IPS-15b (cell line): ENCODE results near the gene ALDH16A1.
A peak's percentile ranks its signal among the peaks of the same experiment; 100 is the strongest.

ENCODE experiments used
- H3K27me3 ChIP-seq: one replicate; pipeline ENCODE4 v1.6.1; 2013; ENCODE audit warnings: low read length; ENCODE audit not compliant: control insufficient read depth, insufficient read depth
- H3K36me3 ChIP-seq: one replicate; pipeline ENCODE4 v1.6.1; 2013; ENCODE audit warnings: low read length; ENCODE audit not compliant: control insufficient read depth, insufficient read depth
- H3K4me1 ChIP-seq: one replicate; pipeline ENCODE4 v1.6.1; 2013; ENCODE audit warnings: mild to moderate bottlenecking, low read length; ENCODE audit not compliant: control insufficient read depth, insufficient read depth
- H3K4me3 ChIP-seq: one replicate; pipeline ENCODE4 v1.5.1; 2013; ENCODE audit warnings: low read depth, low read length
- H3K9ac ChIP-seq: one replicate; pipeline ENCODE4 v1.6.1; 2013; ENCODE audit warnings: low read depth, mild to moderate bottlenecking, low read length
- H3K9me3 ChIP-seq: one replicate; pipeline ENCODE4 v1.6.1; 2013; ENCODE audit warnings: mild to moderate bottlenecking, low read length; ENCODE audit not compliant: control insufficient read depth, insufficient read depth

The ALDH16A1 gene

DNA sequence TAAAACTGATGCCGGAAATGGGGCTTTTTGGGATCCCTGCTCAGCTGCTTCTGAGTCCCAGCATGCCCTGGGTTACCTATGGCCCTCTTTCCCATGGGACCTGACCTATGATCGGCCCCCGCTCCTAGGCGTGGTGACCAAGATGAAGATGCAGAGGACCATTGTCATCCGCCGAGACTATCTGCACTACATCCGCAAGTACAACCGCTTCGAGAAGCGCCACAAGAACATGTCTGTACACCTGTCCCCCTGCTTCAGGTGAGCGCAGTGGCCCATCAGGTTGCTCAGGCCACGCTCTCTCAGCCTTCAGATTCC is 44.7 kb downstream of the ALDH16A1 start:
- Histone ChIP-seq H3K4me1 (peaks cover 15% of the 10 kb centered on the region), H3K9me3 (no peaks in the 10 kb centered on the region), H3K36me3 (peaks cover 33% of the 10 kb centered on the region), H3K9ac (no peak overlapping the region), H3K4me3 (peak overlapping the region; percentile 83), H3K27me3 (no peaks in the 10 kb centered on the region)

- Histone ChIP-seq H3K36me3 (peaks cover 33% of the 10 kb centered on the region), H3K4me3 (peak overlapping the region; percentile 13), H3K9ac (peak overlapping the region; percentile 24), H3K4me1 (peaks cover 15% of the 10 kb centered on the region), H3K9me3 (no peaks in the 10 kb centered on the region), H3K27me3 (no peaks in the 10 kb centered on the region)
Observed at GRCh38 chr19:49498475-49498874, 45.5 kb downstream of the ALDH16A1 start.

GRCh38 chr19:49499030-49499670 is 46.1 kb downstream of the ALDH16A1 start:
- Histone ChIP-seq H3K9me3 (no peaks in the 10 kb centered on the region), H3K36me3 (peaks cover 33% of the 10 kb centered on the region), H3K9ac (peak overlapping the region; percentile 24), H3K4me3 (peak overlapping the region; percentile 13), H3K27me3 (no peaks in the 10 kb centered on the region), H3K4me1 (peaks cover 15% of the 10 kb centered on the region)

- H3K9ac ChIP-seq, result no peak overlapping the region
- H3K4me1 ChIP-seq, result peaks cover 6% of the 10 kb centered on the region
- H3K4me3 ChIP-seq, result no peak overlapping the region
Observed at GRCh38 chr19:49502866-49503581, 50.0 kb downstream of the ALDH16A1 start.

GRCh38 chr19:49503582-49503962 is 50.5 kb downstream of the ALDH16A1 start:
- H3K4me3 ChIP-seq, result no peak overlapping the region
- H3K27me3 ChIP-seq, result no peaks in the 10 kb centered on the region
- no peak overlapping the region for H3K9ac ChIP-seq
- H3K9me3 ChIP-seq, result no peaks in the 10 kb centered on the region
- H3K36me3 ChIP-seq, result peaks cover 17% of the 10 kb centered on the region
- H3K4me1 ChIP-seq, result peaks cover 4% of the 10 kb centered on the region

More at GRCh38 chr19:49502866-49503581, 50.0 kb downstream of the ALDH16A1 start:
- Histone ChIP-seq H3K27me3 (no peaks in the 10 kb centered on the region), H3K36me3 (peaks cover 22% of the 10 kb centered on the region), H3K9me3 (no peaks in the 10 kb centered on the region)

- no peaks in the 10 kb centered on the region for H3K27me3 ChIP-seq
- no peak overlapping the region for H3K4me3 ChIP-seq
- no peak overlapping the region for H3K9ac ChIP-seq
- H3K4me1 ChIP-seq, result peaks cover 2% of the 10 kb centered on the region
- H3K36me3 ChIP-seq, result no peaks in the 10 kb centered on the region
- H3K9me3 ChIP-seq, result no peaks in the 10 kb centered on the region
Observed at GRCh38 chr19:49506575-49507105, 53.6 kb downstream of the ALDH16A1 start.

GRCh38 chr19:49507803-49508494 is 54.9 kb downstream of the ALDH16A1 start:
- H3K27me3 ChIP-seq, result no peaks in the 10 kb centered on the region
- H3K36me3 ChIP-seq, result no peaks in the 10 kb centered on the region
- no peaks in the 10 kb centered on the region for H3K9me3 ChIP-seq
- no peak overlapping the region for H3K4me3 ChIP-seq
- H3K9ac ChIP-seq, result no peak overlapping the region
- H3K4me1 ChIP-seq, result peaks cover 2% of the 10 kb centered on the region

- no peaks in the 10 kb centered on the region for H3K27me3 ChIP-seq
- H3K9me3 ChIP-seq, result no peaks in the 10 kb centered on the region
- H3K4me1 ChIP-seq, result peaks cover 2% of the 10 kb centered on the region
- peaks cover 6% of the 10 kb centered on the region for H3K36me3 ChIP-seq
- H3K9ac ChIP-seq, result peak overlapping the region; percentile 73
- peak overlapping the region; percentile 65 for H3K4me3 ChIP-seq
Observed at GRCh38 chr19:49512970-49513745, 60.1 kb downstream of the ALDH16A1 start.

GRCh38 chr19:49513746-49514118 is 60.7 kb downstream of the ALDH16A1 start:
- Histone ChIP-seq H3K9ac (peak overlapping the region; percentile 73), H3K4me3 (peak overlapping the region; percentile 65), H3K4me1 (peaks cover 2% of the 10 kb centered on the region)

DNA sequence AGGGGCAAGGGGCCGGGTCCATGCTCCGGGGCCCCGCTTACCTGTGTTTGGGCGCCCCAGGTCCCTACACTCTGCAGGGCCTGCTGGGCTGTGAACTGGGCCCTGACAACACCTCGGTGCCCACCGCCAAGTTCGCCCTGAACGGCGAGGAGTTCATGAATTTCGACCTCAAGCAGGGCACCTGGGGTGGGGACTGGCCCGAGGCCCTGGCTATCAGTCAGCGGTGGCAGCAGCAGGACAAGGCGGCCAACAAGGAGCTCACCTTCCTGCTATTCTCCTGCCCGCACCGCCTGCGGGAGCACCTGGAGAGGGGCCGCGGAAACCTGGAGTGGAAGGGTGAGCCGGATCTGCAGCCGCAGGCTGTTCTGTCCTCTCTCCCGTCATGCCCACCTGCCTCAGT is 61.1 kb downstream of the ALDH16A1 start:
- H3K27me3 ChIP-seq, result no peaks in the 10 kb centered on the region
- peaks cover 6% of the 10 kb centered on the region for H3K36me3 ChIP-seq
- peak overlapping the region; percentile 73 for H3K9ac ChIP-seq
- H3K4me1 ChIP-seq, result peaks cover 2% of the 10 kb centered on the region
- no peaks in the 10 kb centered on the region for H3K9me3 ChIP-seq
- H3K4me3 ChIP-seq, result peak overlapping the region; percentile 65

More at GRCh38 chr19:49513746-49514118, 60.7 kb downstream of the ALDH16A1 start:
- H3K27me3 ChIP-seq, result no peaks in the 10 kb centered on the region
- peaks cover 6% of the 10 kb centered on the region for H3K36me3 ChIP-seq
- no peaks in the 10 kb centered on the region for H3K9me3 ChIP-seq

DNA sequence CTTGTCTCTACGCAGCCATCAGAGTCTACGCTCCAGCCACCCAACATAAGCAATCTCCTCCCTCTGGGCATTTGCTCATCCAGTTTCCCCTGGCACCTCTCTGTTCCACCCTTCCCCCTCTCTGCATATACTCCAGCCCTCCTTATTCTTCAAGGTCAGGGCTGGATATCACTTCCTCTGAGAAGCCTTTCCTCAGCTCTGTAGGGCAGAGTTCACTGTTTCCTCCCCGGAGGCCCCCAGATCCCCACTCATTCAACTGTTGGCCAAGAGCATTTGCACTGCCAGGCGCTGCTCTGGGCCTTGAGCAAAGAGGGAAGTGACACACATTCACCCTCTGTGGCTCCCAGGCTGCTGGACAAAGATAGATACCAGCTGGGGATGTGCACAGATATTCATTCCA is 62.7 kb downstream of the ALDH16A1 start:
- Histone ChIP-seq H3K9me3 (no peaks in the 10 kb centered on the region), H3K4me1 (peaks cover 2% of the 10 kb centered on the region), H3K4me3 (no peak overlapping the region), H3K9ac (no peak overlapping the region), H3K36me3 (peaks cover 6% of the 10 kb centered on the region), H3K27me3 (no peaks in the 10 kb centered on the region)
